ENCODE results near the gene CYSLTR2. TPM values are rescaled to one million over a fixed set of nuclear protein-coding genes. Genes with fewer than 3 reads are reported as not detected.

The CYSLTR2 gene
- total and polyA plus RNA-seq, 9 of the 15 experiments (the other 6 are each of a cell fraction or from before 2014, with no cell fraction given), result not detected

- TF ChIP-seq, protein P1, sequence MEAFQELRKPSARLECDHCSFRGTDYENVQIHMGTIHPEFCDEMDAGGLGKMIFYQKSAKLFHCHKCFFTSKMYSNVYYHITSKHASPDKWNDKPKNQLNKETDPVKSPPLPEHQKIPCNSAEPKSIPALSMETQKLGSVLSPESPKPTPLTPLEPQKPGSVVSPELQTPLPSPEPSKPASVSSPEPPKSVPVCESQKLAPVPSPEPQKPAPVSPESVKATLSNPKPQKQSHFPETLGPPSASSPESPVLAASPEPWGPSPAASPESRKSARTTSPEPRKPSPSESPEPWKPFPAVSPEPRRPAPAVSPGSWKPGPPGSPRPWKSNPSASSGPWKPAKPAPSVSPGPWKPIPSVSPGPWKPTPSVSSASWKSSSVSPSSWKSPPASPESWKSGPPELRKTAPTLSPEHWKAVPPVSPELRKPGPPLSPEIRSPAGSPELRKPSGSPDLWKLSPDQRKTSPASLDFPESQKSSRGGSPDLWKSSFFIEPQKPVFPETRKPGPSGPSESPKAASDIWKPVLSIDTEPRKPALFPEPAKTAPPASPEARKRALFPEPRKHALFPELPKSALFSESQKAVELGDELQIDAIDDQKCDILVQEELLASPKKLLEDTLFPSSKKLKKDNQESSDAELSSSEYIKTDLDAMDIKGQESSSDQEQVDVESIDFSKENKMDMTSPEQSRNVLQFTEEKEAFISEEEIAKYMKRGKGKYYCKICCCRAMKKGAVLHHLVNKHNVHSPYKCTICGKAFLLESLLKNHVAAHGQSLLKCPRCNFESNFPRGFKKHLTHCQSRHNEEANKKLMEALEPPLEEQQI (IDR thresholded peaks at IDR 0.05), result no peak
- TF ChIP-seq POLR3A (IDR thresholded peaks at IDR 0.05; ENCODE audit: borderline replicate concordance, extremely low read depth, insufficient read depth, insufficient read length) (no peak), ZSCAN29 (IDR thresholded peaks at IDR 0.05) (no peak), MTA2 (IDR thresholded peaks at IDR 0.05; ENCODE audit: low read depth) (no peak), FIP1L1 (IDR thresholded peaks at IDR 0.05; ENCODE audit: low read depth, low read length, poor library complexity, severe bottlenecking) (no peak), SMC3 (conservative IDR thresholded peaks at IDR 0.05; ENCODE audit: insufficient read depth, low read depth, low read length) (0 out of 2 replicates have a peak, but pooled peaks have one; percentile 21), ZNF316 (IDR thresholded peaks at IDR 0.05) (0 out of 2 replicates have a peak, but pooled peaks have one; percentile 15), KAT8 (IDR thresholded peaks at IDR 0.05; ENCODE audit: low read depth) (no peak), RAD51 (IDR thresholded peaks at IDR 0.05; ENCODE audit: borderline replicate concordance, low read depth) (no peak), TBL1XR1 (IDR thresholded peaks at IDR 0.05; ENCODE audit: low read length in 2 of 2) (no peak), FUS (optimal IDR thresholded peaks at IDR 0.05; ENCODE audit: low read depth, low read length) (no peak), ZNF282 (CRISPR knock-in tag; IDR thresholded peaks at IDR 0.05) (no peak), EWSR1 (IDR thresholded peaks at IDR 0.05; ENCODE audit: borderline replicate concordance, low read depth, partially characterized antibody) (no peak), COPS2 (conservative IDR thresholded peaks at IDR 0.05) (no peak), ZNF384 (IDR thresholded peaks at IDR 0.05; ENCODE audit: low read depth, low read length) (no peak), ZBTB17 (CRISPR knock-in tag; IDR thresholded peaks at IDR 0.05) (no peak), MECOM (CRISPR knock-in tag; IDR thresholded peaks at IDR 0.05) (no peak), ZBTB12 (CRISPR knock-in tag; IDR thresholded peaks at IDR 0.05) (no peak)
- TF ChIP-seq, protein P2, sequence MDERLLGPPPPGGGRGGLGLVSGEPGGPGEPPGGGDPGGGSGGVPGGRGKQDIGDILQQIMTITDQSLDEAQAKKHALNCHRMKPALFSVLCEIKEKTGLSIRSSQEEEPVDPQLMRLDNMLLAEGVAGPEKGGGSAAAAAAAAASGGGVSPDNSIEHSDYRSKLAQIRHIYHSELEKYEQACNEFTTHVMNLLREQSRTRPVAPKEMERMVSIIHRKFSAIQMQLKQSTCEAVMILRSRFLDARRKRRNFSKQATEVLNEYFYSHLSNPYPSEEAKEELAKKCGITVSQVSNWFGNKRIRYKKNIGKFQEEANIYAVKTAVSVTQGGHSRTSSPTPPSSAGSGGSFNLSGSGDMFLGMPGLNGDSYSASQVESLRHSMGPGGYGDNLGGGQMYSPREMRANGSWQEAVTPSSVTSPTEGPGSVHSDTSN (CRISPR knock-in tag; IDR thresholded peaks at IDR 0.05; ENCODE audit: low read depth), result no peak
- TF ChIP-seq, protein P2 (tag; conservative IDR thresholded peaks at IDR 0.05; ENCODE audit: low read depth), result peak; percentile 48; the same call in 1 of the 2 replicates
- TF ChIP-seq, protein P3, sequence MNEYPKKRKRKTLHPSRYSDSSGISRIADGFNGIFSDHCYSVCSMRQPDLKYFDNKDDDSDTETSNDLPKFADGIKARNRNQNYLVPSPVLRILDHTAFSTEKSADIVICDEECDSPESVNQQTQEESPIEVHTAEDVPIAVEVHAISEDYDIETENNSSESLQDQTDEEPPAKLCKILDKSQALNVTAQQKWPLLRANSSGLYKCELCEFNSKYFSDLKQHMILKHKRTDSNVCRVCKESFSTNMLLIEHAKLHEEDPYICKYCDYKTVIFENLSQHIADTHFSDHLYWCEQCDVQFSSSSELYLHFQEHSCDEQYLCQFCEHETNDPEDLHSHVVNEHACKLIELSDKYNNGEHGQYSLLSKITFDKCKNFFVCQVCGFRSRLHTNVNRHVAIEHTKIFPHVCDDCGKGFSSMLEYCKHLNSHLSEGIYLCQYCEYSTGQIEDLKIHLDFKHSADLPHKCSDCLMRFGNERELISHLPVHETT (CRISPR knock-in tag; conservative IDR thresholded peaks at IDR 0.05 in 1 of 2, IDR thresholded peaks at IDR 0.05 in 1 of 2), result no peak
Measured at GRCh38 chr13:48749699-48750473, 96.2 kb downstream of the CYSLTR2 start (continued).

Measured in K562 (cell line).